B cell (primary cell): ENCODE measurements around the gene DNAJC3.

Source experiments
- CTCF ChIP-seq: fragments of 200-600 bp; IDR thresholded peaks from one replicate; pipeline ENCODE4 v1.8.0; 2022; ENCODE audit warnings: antibody characterized with exemption, mild to moderate bottlenecking
- EZH2 ChIP-seq: IDR thresholded peaks from 2 replicates; pipeline ENCODE4 v1.6.1; 2012; ENCODE audit warnings: borderline replicate concordance, low read depth, mild to moderate bottlenecking, moderate library complexity, low read length; ENCODE audit not compliant: insufficient read depth, poor library complexity, severe bottlenecking

GRCh38 chr13:95833719-95834118, 156.8 kb downstream of the DNAJC3 start:
- TF ChIP-seq EZH2 (no peak), CTCF (no peak)
